Thoracic aorta (tissue), 2 donors: ENCODE data around the gene MBOAT7. TPM values are rescaled to one million over a fixed set of nuclear protein-coding genes. Genes with fewer than 3 reads are reported as not detected.

Experiments used
- ATAC-seq: fragments of 150-250 bp; one replicate; pipeline ENCODE4 v1.8.0; 2017; ENCODE audit warnings: low read depth; ENCODE audit not compliant: insufficient number of reproducible peaks, low FRiP score
- DNase-seq: peaks from one replicate; pipeline ENCODE4 v3.0.0-alpha.2; 2020; ENCODE audit warnings: low spot score
- H3K27ac ChIP-seq, 2 donors: fragments of 200-600 bp; sonication (generic); 1 replicate in 1 of 2; 2 replicates in 1 of 2; pipeline ENCODE4 v1.5.1; 2016; ENCODE audit warnings: mild to moderate bottlenecking in 2 of 2, moderate library complexity in 2 of 2
- H3K27me3 ChIP-seq: fragments of 200-600 bp; sonication (generic); replicated peaks from 2 replicates; pipeline ENCODE4 v1.6.0; 2016; ENCODE audit warnings: mild to moderate bottlenecking; ENCODE audit not compliant: insufficient read depth
- H3K36me3 ChIP-seq: fragments of 200-600 bp; sonication (generic); one replicate; pipeline ENCODE4 v1.5.1; 2016
- H3K4me1 ChIP-seq, 2 donors: fragments of 200-600 bp; sonication (generic); 1 replicate in 1 of 2; 2 replicates in 1 of 2; pipeline versions ENCODE4 v1.5.1 to v1.6.0; 2016; ENCODE audit warnings: low read depth in 2 of 2, mild to moderate bottlenecking in 1 of 2; ENCODE audit not compliant: control insufficient read depth in 1 of 2
- H3K4me3 ChIP-seq: fragments of 200-600 bp; sonication (generic); 2 replicates; pipeline ENCODE4 v1.5.1; 2016; ENCODE audit warnings: mild to moderate bottlenecking
- H3K9me3 ChIP-seq: fragments of 200-600 bp; sonication (generic); 2 replicates; pipeline ENCODE4 v1.5.1; 2016
- CTCF ChIP-seq: fragments of 200-600 bp; sonication (generic); IDR thresholded peaks from one replicate; pipeline ENCODE4 v1.5.1; 2019; ENCODE audit warnings: antibody characterized with exemption
- total RNA-seq, 2 donors: library from RNA; depleted of rRNA; stranded (reverse); fragments of >200 nt; gene quantifications; one replicate each; pipeline versions ENCODE4 v1.1.0 to v1.2.3, GENCODE V29; 2016

The MBOAT7 gene
- total RNA-seq, 2 donors from 2014 or later = 46.0 to 61.1 TPM

DNA sequence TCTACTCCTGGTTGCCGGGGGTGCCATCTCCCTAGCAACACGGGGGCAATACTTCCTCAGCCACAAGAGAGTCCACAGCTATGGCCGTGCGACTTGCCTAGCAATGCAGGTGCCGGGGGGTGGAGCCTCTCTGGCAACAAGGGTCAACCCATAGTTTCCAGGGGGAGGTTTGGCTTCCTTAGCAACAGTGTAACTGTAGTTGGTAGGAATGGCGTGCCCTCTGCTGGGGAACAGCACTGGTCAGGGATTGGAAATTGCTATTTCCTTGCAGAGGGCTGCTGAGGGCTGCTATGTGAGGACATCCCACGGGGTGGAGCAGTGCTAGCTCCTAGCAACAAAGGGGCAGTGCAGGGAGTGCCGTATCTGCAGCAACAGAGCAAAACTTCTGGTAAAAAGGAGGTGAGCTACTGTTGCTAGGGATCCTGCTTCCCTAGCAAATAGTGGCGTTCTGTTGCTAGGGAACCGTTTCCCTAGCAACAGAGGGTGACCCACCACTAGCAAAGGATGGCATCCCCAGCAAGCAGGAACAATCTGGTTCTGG is 9.4 kb downstream of the MBOAT7 start:
- Histone ChIP-seq H3K9me3 (no peaks in the 10 kb centered on the region), H3K27ac (no peak overlapping the region), H3K4me1 (no peaks in the 10 kb centered on the region), H3K4me3 (no peak overlapping the region), H3K36me3 (no peaks in the 10 kb centered on the region), H3K27me3 (no peaks in the 10 kb centered on the region)
- no peak for ATAC-seq
- DNase-seq = no peak
- no peak for TF ChIP-seq CTCF

- Histone ChIP-seq H3K36me3 (no peaks in the 10 kb centered on the region), H3K4me1 (no peaks in the 10 kb centered on the region), H3K9me3 (no peaks in the 10 kb centered on the region), H3K27ac (no peak overlapping the region), H3K27me3 (no peaks in the 10 kb centered on the region), H3K4me3 (no peak overlapping the region)
- ATAC-seq (no peak), DNase-seq (no peak)
- TF ChIP-seq CTCF = no peak
Measured at GRCh38 chr19:54179262-54179852, 10.0 kb downstream of the MBOAT7 start.

GRCh38 chr19:54178581-54179261 is 10.7 kb downstream of the MBOAT7 start:
- ATAC-seq = no peak
- DNase-seq = no peak
- no peaks in the 10 kb centered on the region for H3K4me1 ChIP-seq
- no peak for TF ChIP-seq CTCF
- H3K36me3 ChIP-seq = no peaks in the 10 kb centered on the region
- H3K27me3 ChIP-seq = no peaks in the 10 kb centered on the region
- H3K4me3 ChIP-seq = no peak overlapping the region
- no peaks in the 10 kb centered on the region for H3K9me3 ChIP-seq
- no peak overlapping the region for H3K27ac ChIP-seq

DNA sequence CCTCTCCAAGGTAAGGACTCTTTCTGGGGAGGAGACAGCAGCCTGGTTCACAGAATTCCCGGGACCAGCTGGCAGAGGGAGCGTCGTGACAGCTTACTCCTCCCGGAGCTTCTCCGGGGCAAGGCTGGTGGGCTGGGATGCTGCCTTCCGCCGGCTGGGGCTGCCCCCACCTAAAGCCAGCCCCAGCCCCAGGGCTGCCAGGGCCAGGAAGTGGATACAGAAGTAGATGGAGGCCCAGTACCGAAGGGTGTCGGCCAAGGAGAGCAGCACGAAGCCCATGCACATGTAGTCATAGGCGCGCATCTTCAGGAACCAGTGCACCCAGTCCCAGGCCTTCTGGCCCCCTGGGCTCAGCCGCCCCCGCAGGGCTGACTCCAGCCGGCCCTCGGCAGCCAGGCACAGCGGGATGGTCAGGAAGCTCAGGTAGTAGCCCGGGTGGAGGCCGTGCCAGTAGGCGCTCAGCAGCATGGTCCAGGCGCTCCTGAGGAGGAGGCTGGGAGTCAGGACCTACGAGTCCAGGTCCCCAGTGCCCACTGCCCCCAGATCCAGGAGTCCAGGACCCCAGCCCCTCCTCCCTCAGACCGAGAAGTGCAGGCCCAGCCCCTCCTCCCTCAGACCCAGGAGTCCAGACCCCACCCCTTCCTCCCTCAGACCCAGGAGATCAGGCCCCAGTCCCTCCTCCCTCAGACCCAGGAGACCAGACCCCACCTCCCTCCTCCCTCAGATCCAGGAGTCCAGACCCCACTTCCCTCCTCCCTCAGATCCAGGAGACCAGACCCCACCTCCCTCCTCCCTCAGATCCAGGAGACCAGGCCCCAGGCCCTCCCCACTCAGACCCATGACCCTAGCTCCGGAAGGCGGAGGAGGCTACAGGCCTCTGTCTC is 15.2 kb downstream of the MBOAT7 start:
- Histone ChIP-seq H3K4me1 (no peaks in the 10 kb centered on the region), H3K27me3 (no peaks in the 10 kb centered on the region), H3K36me3 (no peaks in the 10 kb centered on the region), H3K4me3 (no peak overlapping the region), H3K9me3 (no peaks in the 10 kb centered on the region), H3K27ac (no peak overlapping the region)
- ATAC-seq (no peak), DNase-seq (no peak)
- no peak for TF ChIP-seq CTCF

DNA sequence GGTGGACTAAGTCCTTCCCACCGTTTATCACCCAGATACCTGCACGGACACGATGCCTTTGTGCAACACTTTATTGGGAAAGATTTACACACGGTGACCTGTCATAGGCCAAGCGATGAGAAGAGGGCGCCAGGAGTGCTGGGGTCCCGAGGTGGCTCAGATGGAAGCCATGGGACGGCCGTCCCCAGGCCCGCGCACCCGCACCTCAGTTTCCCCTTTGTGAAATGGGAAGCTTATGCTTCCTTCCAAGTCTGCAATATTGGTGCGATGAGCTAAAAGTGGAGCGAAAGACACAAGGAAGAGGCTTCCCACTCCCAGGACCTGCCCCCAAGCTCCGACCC is 16.1 kb downstream of the MBOAT7 start:
- H3K4me1 ChIP-seq = no peaks in the 10 kb centered on the region
- no peak for TF ChIP-seq CTCF
- H3K36me3 ChIP-seq = no peaks in the 10 kb centered on the region
- H3K27ac ChIP-seq = no peak overlapping the region
- DNase-seq (no peak), ATAC-seq (no peak)
- H3K4me3 ChIP-seq = no peak overlapping the region
- H3K27me3 ChIP-seq = no peaks in the 10 kb centered on the region
- no peaks in the 10 kb centered on the region for H3K9me3 ChIP-seq
